Measurements from ENCODE around the gene SURF6.
A peak's percentile ranks its signal among the peaks of the same experiment; 100 is the strongest.

Gene SURF6

DNA sequence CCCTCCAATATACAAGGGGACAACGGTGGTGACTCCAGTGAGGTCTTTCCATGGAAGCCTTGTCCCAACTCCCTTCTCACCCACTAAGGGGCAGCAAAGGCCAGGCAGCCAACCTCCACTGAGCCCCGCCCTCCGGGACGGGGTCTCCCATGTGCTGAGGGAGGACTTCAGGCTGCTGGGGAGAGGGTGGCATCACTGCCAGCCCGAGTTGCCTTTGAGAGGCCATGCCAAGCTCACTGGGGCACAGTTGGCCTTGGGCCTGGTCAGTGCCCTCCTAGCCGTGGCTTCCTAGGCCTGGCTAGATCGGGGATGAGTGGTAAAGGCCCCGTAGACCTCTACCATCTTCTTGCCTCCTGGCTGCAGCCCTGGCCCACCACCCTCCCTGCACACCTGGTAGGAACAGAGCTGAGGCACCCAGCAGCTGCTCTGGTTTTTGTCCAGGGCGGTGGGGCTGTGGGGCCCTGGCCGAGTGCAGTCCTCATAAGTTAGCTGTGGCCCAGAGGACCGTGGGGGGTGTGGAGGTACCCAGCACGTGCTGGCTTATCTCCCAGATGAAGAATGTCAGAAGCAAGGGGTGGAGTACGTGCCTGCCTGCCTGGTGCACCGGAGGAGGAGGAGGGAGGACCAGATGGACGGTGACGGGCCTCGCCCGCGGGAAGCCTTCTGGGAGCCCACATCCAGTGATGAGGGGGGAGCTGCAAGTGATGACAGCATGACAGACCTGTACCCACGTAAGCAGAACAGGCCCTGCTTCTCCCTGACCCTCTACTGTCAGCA lies 23.6 kb upstream of the SURF6 start (continued):
- TF ChIP-seq KLF17 (tag by site-specific recombination; IDR thresholded peaks at IDR 0.05) = 0 out of 2 replicates have a peak, but pooled peaks have one; percentile 30
- TF ChIP-seq, protein P1, sequence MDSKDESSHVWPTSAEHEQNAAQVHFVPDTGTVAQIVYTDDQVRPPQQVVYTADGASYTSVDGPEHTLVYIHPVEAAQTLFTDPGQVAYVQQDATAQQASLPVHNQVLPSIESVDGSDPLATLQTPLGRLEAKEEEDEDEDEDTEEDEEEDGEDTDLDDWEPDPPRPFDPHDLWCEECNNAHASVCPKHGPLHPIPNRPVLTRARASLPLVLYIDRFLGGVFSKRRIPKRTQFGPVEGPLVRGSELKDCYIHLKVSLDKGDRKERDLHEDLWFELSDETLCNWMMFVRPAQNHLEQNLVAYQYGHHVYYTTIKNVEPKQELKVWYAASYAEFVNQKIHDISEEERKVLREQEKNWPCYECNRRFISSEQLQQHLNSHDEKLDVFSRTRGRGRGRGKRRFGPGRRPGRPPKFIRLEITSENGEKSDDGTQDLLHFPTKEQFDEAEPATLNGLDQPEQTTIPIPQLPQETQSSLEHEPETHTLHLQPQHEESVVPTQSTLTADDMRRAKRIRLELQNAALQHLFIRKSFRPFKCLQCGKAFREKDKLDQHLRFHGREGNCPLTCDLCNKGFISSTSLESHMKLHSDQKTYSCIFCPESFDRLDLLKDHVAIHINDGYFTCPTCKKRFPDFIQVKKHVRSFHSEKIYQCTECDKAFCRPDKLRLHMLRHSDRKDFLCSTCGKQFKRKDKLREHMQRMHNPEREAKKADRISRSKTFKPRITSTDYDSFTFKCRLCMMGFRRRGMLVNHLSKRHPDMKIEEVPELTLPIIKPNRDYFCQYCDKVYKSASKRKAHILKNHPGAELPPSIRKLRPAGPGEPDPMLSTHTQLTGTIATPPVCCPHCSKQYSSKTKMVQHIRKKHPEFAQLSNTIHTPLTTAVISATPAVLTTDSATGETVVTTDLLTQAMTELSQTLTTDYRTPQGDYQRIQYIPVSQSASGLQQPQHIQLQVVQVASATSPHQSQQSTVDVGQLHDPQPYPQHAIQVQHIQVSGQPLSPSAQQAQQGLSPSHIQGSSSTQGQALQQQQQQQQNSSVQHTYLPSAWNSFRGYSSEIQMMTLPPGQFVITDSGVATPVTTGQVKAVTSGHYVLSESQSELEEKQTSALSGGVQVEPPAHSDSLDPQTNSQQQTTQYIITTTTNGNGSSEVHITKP (tag by site-specific recombination; IDR thresholded peaks at IDR 0.05) = peak; percentile 74
- peak; percentile 57; the same call in 1 of the 2 replicates for TF ChIP-seq ZIC2 (tag by site-specific recombination; IDR thresholded peaks at IDR 0.05)
- TF ChIP-seq ZNF76 (tag by site-specific recombination; IDR thresholded peaks at IDR 0.05; ENCODE audit: borderline replicate concordance, low read depth) = no peak
- TF ChIP-seq, protein P2, sequence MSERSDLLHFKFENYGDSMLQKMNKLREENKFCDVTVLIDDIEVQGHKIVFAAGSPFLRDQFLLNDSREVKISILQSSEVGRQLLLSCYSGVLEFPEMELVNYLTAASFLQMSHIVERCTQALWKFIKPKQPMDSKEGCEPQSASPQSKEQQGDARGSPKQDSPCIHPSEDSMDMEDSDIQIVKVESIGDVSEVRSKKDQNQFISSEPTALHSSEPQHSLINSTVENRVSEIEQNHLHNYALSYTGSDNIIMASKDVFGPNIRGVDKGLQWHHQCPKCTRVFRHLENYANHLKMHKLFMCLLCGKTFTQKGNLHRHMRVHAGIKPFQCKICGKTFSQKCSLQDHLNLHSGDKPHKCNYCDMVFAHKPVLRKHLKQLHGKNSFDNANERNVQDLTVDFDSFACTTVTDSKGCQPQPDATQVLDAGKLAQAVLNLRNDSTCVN (tag by site-specific recombination; optimal IDR thresholded peaks at IDR 0.05) = no peak
- TF ChIP-seq ZNF274 (IDR thresholded peaks at IDR 0.05; ENCODE audit: low read length) = no peak
- no peak for TF ChIP-seq ZNF274 (tag by site-specific recombination; IDR thresholded peaks at IDR 0.05; ENCODE audit: borderline replicate concordance)
- TF ChIP-seq, protein P3, sequence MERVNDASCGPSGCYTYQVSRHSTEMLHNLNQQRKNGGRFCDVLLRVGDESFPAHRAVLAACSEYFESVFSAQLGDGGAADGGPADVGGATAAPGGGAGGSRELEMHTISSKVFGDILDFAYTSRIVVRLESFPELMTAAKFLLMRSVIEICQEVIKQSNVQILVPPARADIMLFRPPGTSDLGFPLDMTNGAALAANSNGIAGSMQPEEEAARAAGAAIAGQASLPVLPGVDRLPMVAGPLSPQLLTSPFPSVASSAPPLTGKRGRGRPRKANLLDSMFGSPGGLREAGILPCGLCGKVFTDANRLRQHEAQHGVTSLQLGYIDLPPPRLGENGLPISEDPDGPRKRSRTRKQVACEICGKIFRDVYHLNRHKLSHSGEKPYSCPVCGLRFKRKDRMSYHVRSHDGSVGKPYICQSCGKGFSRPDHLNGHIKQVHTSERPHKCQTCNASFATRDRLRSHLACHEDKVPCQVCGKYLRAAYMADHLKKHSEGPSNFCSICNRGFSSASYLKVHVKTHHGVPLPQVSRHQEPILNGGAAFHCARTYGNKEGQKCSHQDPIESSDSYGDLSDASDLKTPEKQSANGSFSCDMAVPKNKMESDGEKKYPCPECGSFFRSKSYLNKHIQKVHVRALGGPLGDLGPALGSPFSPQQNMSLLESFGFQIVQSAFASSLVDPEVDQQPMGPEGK (tag by site-specific recombination; IDR thresholded peaks at IDR 0.05) = 0 out of 2 replicates have a peak, but pooled peaks have one; percentile 13
- peak; percentile 38 for TF ChIP-seq ZFHX2 (tag by site-specific recombination; conservative IDR thresholded peaks at IDR 0.05)
- no peak for TF ChIP-seq ZSCAN5A (tag by site-specific recombination; IDR thresholded peaks at IDR 0.05)
- peak; percentile 84 for TF ChIP-seq CTCF (tag by site-specific recombination; IDR thresholded peaks at IDR 0.05)
- no peak for TF ChIP-seq REPIN1 (tag by site-specific recombination; IDR thresholded peaks at IDR 0.05; ENCODE audit: low read depth)
- TF ChIP-seq, protein P4, sequence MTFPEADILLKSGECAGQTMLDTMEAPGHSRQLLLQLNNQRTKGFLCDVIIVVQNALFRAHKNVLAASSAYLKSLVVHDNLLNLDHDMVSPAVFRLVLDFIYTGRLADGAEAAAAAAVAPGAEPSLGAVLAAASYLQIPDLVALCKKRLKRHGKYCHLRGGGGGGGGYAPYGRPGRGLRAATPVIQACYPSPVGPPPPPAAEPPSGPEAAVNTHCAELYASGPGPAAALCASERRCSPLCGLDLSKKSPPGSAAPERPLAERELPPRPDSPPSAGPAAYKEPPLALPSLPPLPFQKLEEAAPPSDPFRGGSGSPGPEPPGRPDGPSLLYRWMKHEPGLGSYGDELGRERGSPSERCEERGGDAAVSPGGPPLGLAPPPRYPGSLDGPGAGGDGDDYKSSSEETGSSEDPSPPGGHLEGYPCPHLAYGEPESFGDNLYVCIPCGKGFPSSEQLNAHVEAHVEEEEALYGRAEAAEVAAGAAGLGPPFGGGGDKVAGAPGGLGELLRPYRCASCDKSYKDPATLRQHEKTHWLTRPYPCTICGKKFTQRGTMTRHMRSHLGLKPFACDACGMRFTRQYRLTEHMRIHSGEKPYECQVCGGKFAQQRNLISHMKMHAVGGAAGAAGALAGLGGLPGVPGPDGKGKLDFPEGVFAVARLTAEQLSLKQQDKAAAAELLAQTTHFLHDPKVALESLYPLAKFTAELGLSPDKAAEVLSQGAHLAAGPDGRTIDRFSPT (tag by site-specific recombination; IDR thresholded peaks at IDR 0.05) = 0 out of 2 replicates have a peak, but pooled peaks have one; percentile 26
- TF ChIP-seq ZXDB (tag by site-specific recombination; IDR thresholded peaks at IDR 0.05) = peak; percentile 89
